PC-9 (cell line): ENCODE data around the gene SIGLEC6.

Experiments
- CTCF ChIP-seq: fragments of 200-600 bp; sonication (generic); conservative IDR thresholded peaks from 2 replicates; pipeline ENCODE4 v1.6.1; 2017; ENCODE audit warnings: mixed run types, antibody characterized with exemption, mild to moderate bottlenecking, moderate library complexity
- EZH2 ChIP-seq: fragments of 200-600 bp; sonication (generic); IDR thresholded peaks from 2 replicates; pipeline ENCODE4 v1.8.0; 2017; ENCODE audit warnings: antibody characterized with exemption, low read depth

- TF ChIP-seq CTCF (no peak), EZH2 (no peak)
Observed at GRCh38 chr19:51488491-51488890, 43.0 kb downstream of the SIGLEC6 start.
